GM12874 (cell line): ENCODE results near the gene THOP1.

ENCODE experiments used
- TF ChIP-seq, protein P1 (sequence below): IDR thresholded peaks from 2 replicates; pipeline ENCODE4 v1.5.1; 2011; ENCODE audit warnings: low read depth, mild to moderate bottlenecking, control low read depth, low read length, moderate library complexity; ENCODE audit not compliant: insufficient read depth

Gene THOP1

DNA sequence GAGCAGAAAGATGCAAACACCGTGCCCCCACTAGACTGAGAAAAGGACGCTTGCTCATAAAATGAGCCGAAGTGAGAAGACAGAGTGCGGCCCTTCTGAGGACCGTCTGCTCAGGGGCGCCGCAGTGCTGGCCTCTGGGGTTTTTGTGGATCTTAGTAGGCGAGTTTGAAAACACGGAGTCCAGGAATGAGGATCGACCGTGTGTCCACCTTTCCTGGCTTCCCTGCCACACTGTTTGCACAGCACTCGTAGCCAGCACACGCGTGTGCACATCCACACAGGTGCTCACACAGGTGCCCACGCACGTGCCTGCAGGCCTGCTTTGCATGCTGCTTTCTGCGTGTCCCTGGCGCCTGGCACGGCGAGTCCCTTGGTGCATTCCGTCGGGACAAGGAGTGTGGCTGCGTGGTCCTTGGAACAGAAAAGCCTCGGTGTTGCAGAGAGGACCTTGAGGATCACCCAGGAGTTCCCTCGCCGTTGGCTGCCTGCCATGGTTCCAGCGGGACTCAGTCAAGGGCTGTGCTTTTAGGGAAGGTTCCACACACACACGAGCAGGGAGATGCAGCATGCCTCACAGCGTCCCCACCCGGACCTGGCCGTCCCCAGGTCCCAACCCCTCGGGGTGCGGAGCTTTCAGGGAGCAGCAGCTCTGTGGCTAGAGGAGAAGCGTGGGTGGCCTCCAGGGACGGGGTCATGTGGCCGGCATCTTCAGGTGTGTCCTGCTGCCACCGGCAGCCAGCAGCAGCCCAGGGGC is 24.3 kb downstream of the THOP1 start:
- TF ChIP-seq, protein P1, sequence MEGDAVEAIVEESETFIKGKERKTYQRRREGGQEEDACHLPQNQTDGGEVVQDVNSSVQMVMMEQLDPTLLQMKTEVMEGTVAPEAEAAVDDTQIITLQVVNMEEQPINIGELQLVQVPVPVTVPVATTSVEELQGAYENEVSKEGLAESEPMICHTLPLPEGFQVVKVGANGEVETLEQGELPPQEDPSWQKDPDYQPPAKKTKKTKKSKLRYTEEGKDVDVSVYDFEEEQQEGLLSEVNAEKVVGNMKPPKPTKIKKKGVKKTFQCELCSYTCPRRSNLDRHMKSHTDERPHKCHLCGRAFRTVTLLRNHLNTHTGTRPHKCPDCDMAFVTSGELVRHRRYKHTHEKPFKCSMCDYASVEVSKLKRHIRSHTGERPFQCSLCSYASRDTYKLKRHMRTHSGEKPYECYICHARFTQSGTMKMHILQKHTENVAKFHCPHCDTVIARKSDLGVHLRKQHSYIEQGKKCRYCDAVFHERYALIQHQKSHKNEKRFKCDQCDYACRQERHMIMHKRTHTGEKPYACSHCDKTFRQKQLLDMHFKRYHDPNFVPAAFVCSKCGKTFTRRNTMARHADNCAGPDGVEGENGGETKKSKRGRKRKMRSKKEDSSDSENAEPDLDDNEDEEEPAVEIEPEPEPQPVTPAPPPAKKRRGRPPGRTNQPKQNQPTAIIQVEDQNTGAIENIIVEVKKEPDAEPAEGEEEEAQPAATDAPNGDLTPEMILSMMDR: no peak

DNA sequence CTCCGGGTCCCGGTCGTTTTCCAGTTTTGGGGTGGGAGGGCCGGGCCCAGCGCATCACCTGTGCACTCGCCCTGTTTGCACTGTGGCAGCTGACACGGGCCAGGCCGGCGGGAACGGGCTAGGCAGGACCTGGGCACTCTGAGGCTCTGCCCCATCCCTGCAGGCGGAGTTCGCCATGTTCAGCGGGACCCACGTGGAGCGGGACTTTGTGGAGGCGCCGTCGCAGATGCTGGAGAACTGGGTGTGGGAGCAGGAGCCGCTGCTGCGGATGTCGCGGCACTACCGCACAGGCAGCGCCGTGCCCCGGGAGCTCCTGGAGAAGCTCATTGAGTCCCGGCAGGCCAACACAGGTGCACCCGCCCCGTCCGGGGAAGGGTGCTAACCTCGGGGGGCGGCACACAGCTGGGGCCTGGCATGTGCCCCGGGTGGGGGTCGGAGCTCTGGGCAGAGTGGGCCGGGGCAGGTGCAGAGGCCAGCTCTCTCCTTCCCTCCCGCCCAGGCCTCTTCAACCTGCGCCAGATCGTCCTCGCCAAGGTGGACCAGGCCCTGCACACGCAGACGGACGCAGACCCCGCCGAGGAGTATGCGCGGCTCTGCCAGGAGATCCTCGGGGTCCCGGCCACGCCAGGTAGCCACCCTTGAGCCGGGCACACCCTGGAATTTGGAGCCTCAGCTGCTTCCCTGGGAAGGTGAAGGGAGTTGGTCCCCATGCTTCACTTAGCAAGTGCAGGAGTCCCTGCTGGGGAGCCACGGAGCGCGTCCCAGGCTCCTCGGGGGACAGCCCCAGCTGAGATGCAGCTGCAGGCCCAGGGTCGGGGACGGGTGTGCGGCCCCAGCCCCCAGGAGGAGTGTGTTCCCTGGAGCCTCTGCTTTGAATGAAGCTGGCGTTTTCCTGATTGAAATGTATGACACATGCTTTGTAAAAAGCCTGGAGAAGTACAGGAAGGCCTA is 25.1 kb downstream of the THOP1 start:
- TF ChIP-seq, protein P1: no peak

- TF ChIP-seq, protein P1: no peak
These were observed 26.0 kb downstream of the THOP1 start for GRCh38 chr19:2811221-2811722.

GRCh38 chr19:2811735-2812413 is 26.6 kb downstream of the THOP1 start:
- TF ChIP-seq, protein P1: no peak

DNA sequence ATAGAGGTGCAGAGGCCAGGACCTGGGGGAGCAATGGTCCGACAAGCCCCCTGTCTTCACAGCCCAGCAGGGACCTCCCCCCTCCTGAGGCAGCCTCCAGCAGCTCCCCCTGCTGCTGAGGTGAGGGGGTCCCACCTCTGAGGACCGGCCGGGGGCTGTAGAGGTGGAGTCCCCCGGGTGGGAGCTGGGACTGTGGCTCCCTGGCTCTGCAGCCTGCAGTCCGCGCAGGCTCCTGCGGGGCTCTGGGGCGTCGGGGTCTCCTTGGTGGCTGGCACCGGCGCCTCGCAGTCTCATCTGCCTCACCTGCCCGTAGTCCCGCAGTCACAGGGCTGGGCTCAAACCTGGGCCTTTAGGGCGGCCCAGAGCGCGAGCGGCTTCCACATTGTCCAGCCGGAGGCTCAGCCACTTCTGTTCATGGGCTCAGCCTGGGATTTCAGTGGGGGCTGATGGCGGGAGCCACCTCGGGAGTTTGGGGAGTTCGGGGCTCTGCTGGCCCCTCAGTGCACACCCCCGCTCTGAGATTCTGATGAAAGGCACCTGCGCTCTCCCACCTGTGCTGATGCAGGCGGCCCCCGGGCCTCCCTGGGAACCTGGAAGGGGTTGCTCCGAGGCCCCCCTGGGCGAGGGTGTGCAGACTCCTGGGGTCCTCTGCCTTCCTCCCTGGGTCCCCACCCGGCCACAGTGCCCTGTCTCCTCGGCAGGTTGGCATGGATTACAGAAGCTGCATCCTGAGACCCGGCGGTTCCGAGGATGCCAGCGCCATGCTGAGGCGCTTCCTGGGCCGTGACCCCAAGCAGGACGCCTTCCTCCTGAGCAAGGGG is 27.3 kb downstream of the THOP1 start:
- TF ChIP-seq, protein P1: no peak

- TF ChIP-seq, protein P1: no peak
These were observed 28.2 kb downstream of the THOP1 start for GRCh38 chr19:2813235-2814160.
